Loucy (cell line): Measurements from ENCODE around the gene AGR3.

Experiments
- H2AFZ ChIP-seq: fragments of 200-600 bp; sonication (generic); 2 replicates; pipeline ENCODE4 v1.6.0; 2016; ENCODE audit warnings: antibody characterized with exemption, mild to moderate bottlenecking, low read length, moderate library complexity
- H3F3A ChIP-seq: fragments of 200-600 bp; 2 replicates; pipeline ENCODE4 v1.6.0; 2016; ENCODE audit warnings: antibody characterized with exemption, low read depth, mild to moderate bottlenecking
- H3K27me3 ChIP-seq: fragments of 200-600 bp; sonication (generic); 2 replicates; pipeline ENCODE4 v1.6.1; 2014; ENCODE audit warnings: low read length, mild to moderate bottlenecking; ENCODE audit not compliant: insufficient read depth, poor library complexity, severe bottlenecking
- H3K36me3 ChIP-seq: fragments of 200-600 bp; sonication (generic); 2 replicates; pipeline ENCODE4 v1.6.1; 2016; ENCODE audit warnings: low read length; ENCODE audit not compliant: insufficient read depth
- H3K4me1 ChIP-seq: fragments of 200-600 bp; sonication (generic); 2 replicates; pipeline ENCODE4 v1.5.1; 2014; ENCODE audit warnings: low read length, mild to moderate bottlenecking; ENCODE audit not compliant: insufficient read depth, poor library complexity, severe bottlenecking
- H3K4me2 ChIP-seq: fragments of 200-600 bp; sonication (generic); 2 replicates; pipeline ENCODE4 v1.6.0; 2014; ENCODE audit warnings: antibody characterized with exemption, low read length, low read depth, mild to moderate bottlenecking; ENCODE audit not compliant: poor library complexity, severe bottlenecking
- H3K4me3 ChIP-seq: fragments of 200-600 bp; sonication (generic); 2 replicates; pipeline ENCODE4 v1.5.1; 2014; ENCODE audit warnings: low read length, mild to moderate bottlenecking, mixed read lengths; ENCODE audit not compliant: poor library complexity, severe bottlenecking
- H3K79me2 ChIP-seq: fragments of 200-600 bp; sonication (generic); 2 replicates; pipeline ENCODE4 v1.6.1; 2014; ENCODE audit warnings: low read length; ENCODE audit not compliant: insufficient read depth
- H3K9ac ChIP-seq: fragments of 200-600 bp; sonication (generic); 2 replicates; pipeline ENCODE4 v1.6.0; 2014; ENCODE audit warnings: mild to moderate bottlenecking, low read depth, low read length, moderate library complexity; ENCODE audit not compliant: poor library complexity, severe bottlenecking
- H3K9me2 ChIP-seq: fragments of 200-600 bp; sonication (generic); replicated peaks from 2 replicates; pipeline ENCODE4 v1.6.1; 2016; ENCODE audit warnings: low read depth, low read length, mixed read lengths
- H3K9me3 ChIP-seq: fragments of 200-600 bp; sonication (generic); 2 replicates; pipeline ENCODE4 v1.6.1; 2014; ENCODE audit warnings: mild to moderate bottlenecking, antibody characterized with exemption, low read length, low read depth; ENCODE audit not compliant: insufficient read depth
- H4K20me1 ChIP-seq: fragments of 200-600 bp; sonication (generic); 2 replicates; pipeline ENCODE4 v1.6.0; 2014; ENCODE audit warnings: antibody characterized with exemption, low read length, mild to moderate bottlenecking; ENCODE audit not compliant: insufficient read depth, poor library complexity, severe bottlenecking
- EZH2phosphoT487 ChIP-seq: fragments of 200-600 bp; IDR thresholded peaks from 2 replicates; pipeline ENCODE4 v1.6.1; 2018; ENCODE audit warnings: antibody characterized with exemption, mild to moderate bottlenecking, moderate library complexity, borderline replicate concordance
- TF ChIP-seq, protein P1 (sequence below): fragments of 200-600 bp; sonication (generic); conservative IDR thresholded peaks from 2 replicates; pipeline ENCODE4 v1.5.1; 2014; ENCODE audit warnings: mild to moderate bottlenecking, antibody characterized with exemption, low read length

Gene AGR3

DNA sequence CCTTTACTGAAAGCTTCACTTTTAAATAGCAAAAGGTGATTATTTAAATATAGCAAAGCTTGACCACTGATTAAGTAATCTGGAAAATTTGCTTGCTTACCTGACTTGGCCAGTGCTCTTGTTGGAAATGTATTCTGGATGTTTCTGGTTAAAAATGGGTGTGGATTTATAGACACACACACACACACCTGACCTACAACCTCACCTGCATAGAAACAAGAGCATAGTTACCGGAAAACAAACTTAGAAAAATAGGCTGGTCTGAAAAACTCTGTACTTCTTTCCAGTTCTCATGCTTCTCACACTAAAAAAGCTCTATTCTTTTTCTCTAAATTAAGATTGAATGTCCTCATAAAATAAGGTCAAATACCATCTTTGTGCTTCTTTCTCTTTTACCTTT lies at the start of gene AGR3:
TSS of gene AGR3 (minus strand) at position 140 of the 400 bp plus-strand sequence. CDS start 3,365 bp downstream, outside the sequence.
- H4K20me1 ChIP-seq: no peaks in the 10 kb centered on the region
- H3K9ac ChIP-seq: no peak within 1 kb of the TSS
- no peak within 1 kb of the TSS for H3K4me2 ChIP-seq
- H3K9me2 ChIP-seq: no peaks in the 10 kb centered on the region
- H3F3A ChIP-seq: no peaks in the 10 kb centered on the region
- H2AFZ ChIP-seq: no peak within 1 kb of the TSS
- no peaks in the 10 kb centered on the region for H3K9me3 ChIP-seq
- H3K27me3 ChIP-seq: no peaks in the 10 kb centered on the region
- TF ChIP-seq, protein P1, sequence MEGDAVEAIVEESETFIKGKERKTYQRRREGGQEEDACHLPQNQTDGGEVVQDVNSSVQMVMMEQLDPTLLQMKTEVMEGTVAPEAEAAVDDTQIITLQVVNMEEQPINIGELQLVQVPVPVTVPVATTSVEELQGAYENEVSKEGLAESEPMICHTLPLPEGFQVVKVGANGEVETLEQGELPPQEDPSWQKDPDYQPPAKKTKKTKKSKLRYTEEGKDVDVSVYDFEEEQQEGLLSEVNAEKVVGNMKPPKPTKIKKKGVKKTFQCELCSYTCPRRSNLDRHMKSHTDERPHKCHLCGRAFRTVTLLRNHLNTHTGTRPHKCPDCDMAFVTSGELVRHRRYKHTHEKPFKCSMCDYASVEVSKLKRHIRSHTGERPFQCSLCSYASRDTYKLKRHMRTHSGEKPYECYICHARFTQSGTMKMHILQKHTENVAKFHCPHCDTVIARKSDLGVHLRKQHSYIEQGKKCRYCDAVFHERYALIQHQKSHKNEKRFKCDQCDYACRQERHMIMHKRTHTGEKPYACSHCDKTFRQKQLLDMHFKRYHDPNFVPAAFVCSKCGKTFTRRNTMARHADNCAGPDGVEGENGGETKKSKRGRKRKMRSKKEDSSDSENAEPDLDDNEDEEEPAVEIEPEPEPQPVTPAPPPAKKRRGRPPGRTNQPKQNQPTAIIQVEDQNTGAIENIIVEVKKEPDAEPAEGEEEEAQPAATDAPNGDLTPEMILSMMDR: no peak
- TF ChIP-seq EZH2phosphoT487: no peak
- H3K4me3 ChIP-seq: no peak within 1 kb of the TSS
- no peaks in the 10 kb centered on the region for H3K79me2 ChIP-seq
- H3K4me1 ChIP-seq: no peaks in the 10 kb centered on the region
- H3K36me3 ChIP-seq: no peaks in the 10 kb centered on the region

DNA sequence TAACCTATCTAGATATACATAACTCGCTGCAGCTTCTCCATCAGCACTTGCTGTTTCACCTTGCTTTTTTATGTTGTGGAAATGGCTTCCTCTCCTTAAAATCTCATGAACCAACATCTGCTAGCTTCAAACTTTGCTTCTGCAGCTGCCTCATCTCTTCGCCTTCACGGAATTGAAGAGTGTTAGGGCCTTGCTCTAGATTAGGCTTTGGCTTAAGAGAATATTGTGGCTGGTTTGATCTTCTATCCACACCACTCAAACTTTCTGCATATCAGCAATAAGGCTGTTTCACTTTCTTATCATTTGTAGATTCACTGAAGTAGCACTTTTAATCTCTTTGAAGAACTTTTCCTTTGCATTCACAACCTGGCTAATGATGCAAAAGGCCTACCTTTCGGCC lies 49.2 kb upstream of the AGR3 start:
- H3K9me2 ChIP-seq: no peaks in the 10 kb centered on the region
- no peak overlapping the region for H3K4me2 ChIP-seq
- no peak overlapping the region for H3K9ac ChIP-seq
- no peak overlapping the region for H3K4me3 ChIP-seq
- H4K20me1 ChIP-seq: no peaks in the 10 kb centered on the region
- H3K79me2 ChIP-seq: no peaks in the 10 kb centered on the region
- H3K27me3 ChIP-seq: no peaks in the 10 kb centered on the region
- H3F3A ChIP-seq: no peaks in the 10 kb centered on the region
- peak overlapping the region; percentile 53 for H2AFZ ChIP-seq
- TF ChIP-seq, protein P1: no peak
- no peak for TF ChIP-seq EZH2phosphoT487
- H3K36me3 ChIP-seq: no peaks in the 10 kb centered on the region
- H3K4me1 ChIP-seq: peaks cover 71% of the 10 kb centered on the region
- no peaks in the 10 kb centered on the region for H3K9me3 ChIP-seq

- H3K79me2 ChIP-seq: no peaks in the 10 kb centered on the region
- peak overlapping the region; percentile 49 for H2AFZ ChIP-seq
- H3K27me3 ChIP-seq: no peaks in the 10 kb centered on the region
- peaks cover 63% of the 10 kb centered on the region for H3K4me1 ChIP-seq
- H3K9me3 ChIP-seq: no peaks in the 10 kb centered on the region
- H3K9me2 ChIP-seq: no peaks in the 10 kb centered on the region
- H3F3A ChIP-seq: no peaks in the 10 kb centered on the region
- no peaks in the 10 kb centered on the region for H3K36me3 ChIP-seq
- H3K9ac ChIP-seq: no peak overlapping the region
- no peaks in the 10 kb centered on the region for H4K20me1 ChIP-seq
- H3K4me3 ChIP-seq: peak overlapping the region; percentile 32
- TF ChIP-seq, protein P1: no peak
- TF ChIP-seq EZH2phosphoT487: no peak
- H3K4me2 ChIP-seq: peak overlapping the region; percentile 43
Observed at GRCh38 chr7:16929146-16929762, 47.5 kb upstream of the AGR3 start.
